GM23338 (cell line): ENCODE results near the gene ACOT8. TPM values are rescaled to one million over a fixed set of nuclear protein-coding genes. Genes with fewer than 3 reads are reported as not detected.

Source experiments
- ATAC-seq: fragments of 200-7000 bp; cut with Tn5 transposase; 3 replicates; pipeline ENCODE4 v1.9.1; 2020
- DNase-seq: peaks from one replicate; pipeline ENCODE4 v3.0.0-alpha.2; 2015; ENCODE audit warnings: low spot score
- H2AFZ ChIP-seq: fragments of 200-600 bp; sonication (generic); 2 replicates; pipeline ENCODE4 v1.8.0; 2016; ENCODE audit warnings: antibody characterized with exemption, mild to moderate bottlenecking, moderate library complexity
- H3F3A ChIP-seq: fragments of 200-600 bp; sonication (generic); replicated peaks from 2 replicates; pipeline ENCODE4 v1.8.0; 2017; ENCODE audit warnings: antibody characterized with exemption, mixed run types, low read depth
- H3K27ac ChIP-seq: fragments of 200-600 bp; sonication (generic); 2 replicates; pipeline ENCODE4 v1.6.1; 2016; ENCODE audit warnings: low read depth
- H3K27me3 ChIP-seq: fragments of 200-600 bp; sonication (generic); 2 replicates; pipeline ENCODE4 v1.8.0; 2016; ENCODE audit warnings: mild to moderate bottlenecking, mixed run types, moderate library complexity; ENCODE audit not compliant: insufficient read depth
- H3K36me3 ChIP-seq: fragments of 200-600 bp; sonication (generic); 2 replicates; pipeline ENCODE4 v1.8.0; 2016; ENCODE audit warnings: mild to moderate bottlenecking; ENCODE audit not compliant: insufficient read depth
- H3K4me1 ChIP-seq: fragments of 200-600 bp; sonication (generic); 2 replicates; pipeline ENCODE4 v1.8.0; 2016; ENCODE audit warnings: mild to moderate bottlenecking, moderate library complexity; ENCODE audit not compliant: insufficient read depth
- H3K4me2 ChIP-seq: fragments of 200-600 bp; sonication (generic); 2 replicates; pipeline ENCODE4 v1.7.1; 2017; ENCODE audit warnings: mixed run types
- H3K4me3 ChIP-seq: fragments of 200-600 bp; sonication (generic); 2 replicates; pipeline ENCODE4 v1.6.1; 2016; ENCODE audit warnings: mixed run types
- H3K79me2 ChIP-seq: fragments of 200-600 bp; sonication (generic); replicated peaks from 2 replicates; pipeline ENCODE4 v1.8.0; 2017; ENCODE audit warnings: mild to moderate bottlenecking; ENCODE audit not compliant: insufficient read depth
- H3K9me2 ChIP-seq: fragments of 200-600 bp; sonication (generic); 2 replicates; pipeline ENCODE4 v1.8.0; 2017; ENCODE audit not compliant: insufficient read depth
- H4K20me1 ChIP-seq: fragments of 200-600 bp; sonication (generic); replicated peaks from 2 replicates; pipeline ENCODE4 v1.8.0; 2017; ENCODE audit warnings: mild to moderate bottlenecking; ENCODE audit not compliant: insufficient read depth
- H3K27ac Mint-ChIP-seq: 2 replicates; pipeline ENCODE4 v1.8.0; 2020; ENCODE audit warnings: inconsistent platforms, mild to moderate bottlenecking, moderate library complexity, mixed read lengths
- H3K27me3 Mint-ChIP-seq: 3 replicates; pipeline ENCODE4 v1.8.0; 2022; ENCODE audit warnings: low read depth, mild to moderate bottlenecking, moderate library complexity, mixed read lengths, inconsistent platforms; ENCODE audit not compliant: insufficient read depth, poor library complexity
- H3K36me3 Mint-ChIP-seq: 3 replicates; pipeline ENCODE4 v1.8.0; 2021; ENCODE audit warnings: low read depth, mild to moderate bottlenecking, inconsistent platforms, moderate library complexity, mixed read lengths
- H3K4me1 Mint-ChIP-seq: 3 replicates; pipeline ENCODE4 v1.8.0; 2020; ENCODE audit warnings: mild to moderate bottlenecking, inconsistent platforms, mixed read lengths
- H3K4me3 Mint-ChIP-seq: 3 replicates; pipeline ENCODE4 v1.8.0; 2021; ENCODE audit warnings: moderate library complexity, mild to moderate bottlenecking, inconsistent platforms, mixed read lengths
- H3K9me3 Mint-ChIP-seq: 3 replicates; pipeline ENCODE4 v1.8.0; 2020; ENCODE audit warnings: moderate library complexity, mild to moderate bottlenecking, inconsistent platforms, mixed read lengths
- CTCF ChIP-seq, 2 experiments: fragments of 200-600 bp in 1 of 2; sonication (generic) in 1 of 2; conservative IDR thresholded peaks; 2 replicates each; pipeline versions ENCODE4 v1.5.1 to v1.6.1; 2016 to 2017; ENCODE audit warnings: antibody characterized with exemption in 2 of 2, low read depth in 2 of 2, mild to moderate bottlenecking in 2 of 2, moderate library complexity in 1 of 2
- EZH2 ChIP-seq: fragments of 200-600 bp; sonication (generic); IDR thresholded peaks from one replicate; pipeline ENCODE4 v1.8.0; 2017; ENCODE audit warnings: antibody characterized with exemption, mild to moderate bottlenecking, low read depth; ENCODE audit not compliant: unreplicated experiment
- EZH2phosphoT487 ChIP-seq: fragments of 200-600 bp; sonication (generic); IDR thresholded peaks from one replicate; pipeline ENCODE4 v1.8.1; 2018; ENCODE audit warnings: antibody characterized with exemption; ENCODE audit not compliant: unreplicated experiment
- JUNB ChIP-seq: IDR thresholded peaks from one replicate; pipeline ENCODE4 v1.6.1; 2016; ENCODE audit warnings: antibody characterized with exemption; ENCODE audit not compliant: unreplicated experiment
- NANOG ChIP-seq: IDR thresholded peaks from 2 replicates; pipeline ENCODE4 v1.6.1; 2016; ENCODE audit warnings: antibody characterized with exemption, borderline replicate concordance
- POLR2AphosphoS5 ChIP-seq: IDR thresholded peaks from 2 replicates; pipeline ENCODE4 v1.6.1; 2016; ENCODE audit warnings: antibody characterized with exemption, low read depth
- REST ChIP-seq: IDR thresholded peaks from one replicate; pipeline ENCODE4 v1.6.1; 2018; ENCODE audit warnings: antibody characterized with exemption; ENCODE audit not compliant: unreplicated experiment
- ZNF114 ChIP-seq: fragments of 250-450 bp; sonication (Bioruptor Pico); IDR thresholded peaks from 2 replicates; pipeline ENCODE4 v1.5.0; 2020; ENCODE audit warnings: mild to moderate bottlenecking, moderate library complexity
- ZNF331 ChIP-seq: fragments of 250-450 bp; sonication (Bioruptor Pico); IDR thresholded peaks from 2 replicates; pipeline ENCODE4 v1.5.0; 2020; ENCODE audit warnings: low read depth, mild to moderate bottlenecking, moderate library complexity
- polyA plus RNA-seq: library from polyadenylated mRNA; unstranded; fragments of >200 nt; fragmentation: Nextera tagmentation; extraction: Ambion mirVana; gene quantifications from 2 replicates; pipeline ENCODE4 v1.2.1, GENCODE V29; 2016
- total RNA-seq: library from RNA; depleted of rRNA; stranded (reverse); fragments of >200 nt; shearing (Covaris generic); gene quantifications from 2 replicates; pipeline ENCODE4 v1.2.3, GENCODE V29; 2014

Gene ACOT8
- total and polyA plus RNA-seq, 2 experiments from 2014 or later = 42.0 to 75.2 TPM

GRCh38 chr20:45861221-45862075, 4.3 kb upstream of the ACOT8 start:
- no peak overlapping the region for H2AFZ ChIP-seq
- TF ChIP-seq EZH2phosphoT487 (no peak), ZNF114 (CRISPR knock-in tag) (no peak), JUNB (no peak), ZNF331 (CRISPR knock-in tag) (no peak), EZH2 (no peak)
- ATAC-seq (no peak), DNase-seq (no peak)
- peaks cover 3% of the 10 kb centered on the region for H3K27me3 Mint-ChIP-seq
- H3K36me3 ChIP-seq = 0 out of 2 replicates have a peak, but pooled peaks cover 3% of the 10 kb centered on the region
- H3K9me2 ChIP-seq = no peaks in the 10 kb centered on the region
- H4K20me1 ChIP-seq = no peaks in the 10 kb centered on the region
- H3K4me2 ChIP-seq = no peak overlapping the region
- no peaks in the 10 kb centered on the region for H3K9me3 Mint-ChIP-seq
- H3K4me3 ChIP-seq = no peak overlapping the region
- peaks cover 12% of the 10 kb centered on the region for H3K79me2 ChIP-seq
- H3K27me3 ChIP-seq = no peaks in the 10 kb centered on the region
- H3K4me1 Mint-ChIP-seq = peaks cover 24% of the 10 kb centered on the region
- H3K27ac ChIP-seq = no peak overlapping the region
- no peak overlapping the region for H3K27ac Mint-ChIP-seq
- H3F3A ChIP-seq = no peaks in the 10 kb centered on the region
- H3K36me3 Mint-ChIP-seq = peaks cover 3% of the 10 kb centered on the region; the same call in 2 of the 3 replicates
- peaks cover 21% of the 10 kb centered on the region for H3K4me1 ChIP-seq
- no peak overlapping the region for H3K4me3 Mint-ChIP-seq

GRCh38 chr20:45860560-45861220, 3.5 kb upstream of the ACOT8 start:
- no peak for ATAC-seq
- Histone ChIP-seq H3K79me2 (peaks cover 19% of the 10 kb centered on the region), H3K27ac (no peak overlapping the region), H3K4me3 (no peak overlapping the region), H3K4me2 (no peak overlapping the region), H2AFZ (no peak overlapping the region), H3F3A (no peaks in the 10 kb centered on the region), H3K4me1 (peaks cover 26% of the 10 kb centered on the region), H3K36me3 (0 out of 2 replicates have a peak, but pooled peaks cover 3% of the 10 kb centered on the region), H4K20me1 (no peaks in the 10 kb centered on the region), H3K9me2 (no peaks in the 10 kb centered on the region), H3K27me3 (no peaks in the 10 kb centered on the region)
- H3K27me3 Mint-ChIP-seq = peaks cover 3% of the 10 kb centered on the region
- H3K27ac Mint-ChIP-seq = no peak overlapping the region
- H3K4me3 Mint-ChIP-seq = no peak overlapping the region
- no peaks in the 10 kb centered on the region for H3K9me3 Mint-ChIP-seq
- DNase-seq = no peak
- H3K36me3 Mint-ChIP-seq = peaks cover 3% of the 10 kb centered on the region; the same call in 2 of the 3 replicates
- H3K4me1 Mint-ChIP-seq = peaks cover 28% of the 10 kb centered on the region
- no peak for TF ChIP-seq JUNB
- TF ChIP-seq NANOG = no peak
- no peak for TF ChIP-seq REST
- TF ChIP-seq CTCF (conservative IDR thresholded peaks at IDR 0.05; ENCODE audit: low read depth in 2 of 2) = no peak
- no peak for TF ChIP-seq EZH2phosphoT487
- no peak for TF ChIP-seq EZH2
- no peak for TF ChIP-seq POLR2AphosphoS5
- no peak for TF ChIP-seq ZNF114 (CRISPR knock-in tag)
